AG20443 (cell line): ENCODE results near the gene CRYBB2.
"Not testable (repeated sequence)": the region's sequence is repeated elsewhere in the genome, so short reads cannot be mapped to it uniquely, and the experiment has no call there.

Experiments used
- DNase-seq: peaks from one replicate; pipeline ENCODE4 v3.0.0; 2012; ENCODE audit warnings: low spot score, mixed read lengths

The CRYBB2 gene

GRCh38 chr22:25233706-25234105, 14.3 kb downstream of the CRYBB2 start:
- not testable (repeated sequence) for DNase-seq

- peak; percentile 96 for DNase-seq
Measured at GRCh38 chr22:25235547-25236290, 16.3 kb downstream of the CRYBB2 start.

GRCh38 chr22:25236417-25236816, 17.0 kb downstream of the CRYBB2 start:
- DNase-seq: no peak

DNA sequence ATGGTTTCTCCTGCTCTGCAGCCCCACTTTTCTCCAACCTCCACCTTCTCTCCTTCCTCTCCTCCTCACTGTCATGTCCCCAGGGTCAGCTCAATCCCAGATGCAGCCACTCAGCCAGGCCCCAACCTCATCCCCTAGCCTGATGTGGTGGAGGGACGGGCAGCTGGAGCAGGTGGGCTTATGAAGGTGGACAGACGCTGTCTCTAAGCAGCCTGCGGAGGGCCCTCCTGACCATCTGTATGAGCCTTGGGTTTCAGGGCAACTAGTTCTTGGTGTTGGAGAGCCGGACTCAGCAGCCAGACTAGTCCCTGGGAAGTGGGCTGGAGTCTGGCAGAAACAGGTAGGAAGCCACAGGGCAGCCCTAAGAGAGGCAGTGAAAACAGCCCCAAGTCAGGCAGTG, 18.1 kb downstream of the CRYBB2 start:
- DNase-seq: no peak

DNA sequence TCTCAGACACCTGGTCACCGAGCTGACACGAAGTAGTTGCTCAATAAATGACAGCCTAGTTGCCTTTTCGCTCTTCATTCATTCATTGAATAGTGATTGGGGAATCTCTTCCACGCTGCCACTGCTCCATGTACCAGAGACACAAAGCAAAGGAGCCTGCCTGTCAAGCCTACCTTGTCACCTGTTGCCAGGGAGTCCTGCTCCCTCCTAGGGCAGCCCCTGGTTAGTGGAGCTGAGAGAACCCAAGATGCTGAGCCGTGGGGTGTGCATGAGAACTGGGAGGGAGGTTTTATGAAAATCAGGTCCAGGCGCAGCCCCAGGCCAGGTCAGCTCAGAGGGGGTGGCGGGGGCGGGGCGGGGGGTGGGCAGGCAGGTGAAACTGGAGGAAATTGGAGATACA, 18.6 kb downstream of the CRYBB2 start:
- DNase-seq: not testable (repeated sequence)

- DNase-seq: not testable (repeated sequence)
Measured at GRCh38 chr22:25255169-25255568, 35.7 kb downstream of the CRYBB2 start.

- not testable (repeated sequence) for DNase-seq
Measured at GRCh38 chr22:25267567-25267966, 48.1 kb downstream of the CRYBB2 start.

GRCh38 chr22:25268902-25269301, 49.5 kb downstream of the CRYBB2 start:
- DNase-seq: not testable (repeated sequence)

GRCh38 chr22:25270061-25270460, 50.6 kb downstream of the CRYBB2 start:
- not testable (repeated sequence) for DNase-seq

- DNase-seq: not testable (repeated sequence)
Measured at GRCh38 chr22:25273231-25273630, 53.8 kb downstream of the CRYBB2 start.

- DNase-seq: not testable (repeated sequence)
Measured at GRCh38 chr22:25273928-25274327, 54.5 kb downstream of the CRYBB2 start.

DNA sequence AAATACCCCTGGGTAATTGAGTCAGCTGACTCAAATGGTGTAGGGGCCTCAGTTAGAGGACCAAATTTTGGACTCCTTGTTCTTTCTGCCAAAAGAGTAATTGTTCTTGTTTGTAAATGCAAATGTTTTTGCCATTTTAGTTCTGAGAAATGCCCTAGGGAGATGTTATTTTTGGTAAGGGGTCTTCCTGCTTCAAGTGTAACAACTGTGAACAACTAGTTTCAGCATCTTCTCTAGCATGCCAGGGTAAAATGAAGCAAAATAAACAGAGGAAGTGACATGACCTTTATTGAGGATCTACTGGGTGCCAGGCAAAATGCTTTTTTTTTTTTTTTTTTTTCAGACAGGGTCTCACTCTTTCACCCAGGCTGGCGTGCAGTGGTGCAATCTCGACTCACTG, 60.7 kb downstream of the CRYBB2 start:
- DNase-seq: not testable (repeated sequence)
